Fibroblast of the aortic adventitia (primary cell): ENCODE results near the gene TDRD1. TPM values are rescaled to one million over a fixed set of nuclear protein-coding genes. Genes with fewer than 3 reads are reported as not detected.

Source experiments
- DNase-seq: peaks from one replicate; pipeline ENCODE4 v3.0.0-alpha.2; 2010; ENCODE audit warnings: low read depth
- H3K4me3 ChIP-seq: 2 replicates; pipeline ENCODE4 v1.5.1; 2011; ENCODE audit warnings: low read depth, mild to moderate bottlenecking, control low read depth, low read length, moderate library complexity
- CTCF ChIP-seq: IDR thresholded peaks from 2 replicates; pipeline ENCODE4 v1.5.1; 2011; ENCODE audit warnings: mild to moderate bottlenecking, low read length, control low read depth, inconsistent platforms; ENCODE audit not compliant: insufficient read depth
- total RNA-seq: library from RNA; depleted of rRNA; stranded (reverse); fragments of >200 nt; gene quantifications from 2 replicates; pipeline ENCODE4 v1.2.3, GENCODE V29; 2012; ENCODE audit warnings: low replicate concordance

TDRD1 gene
- total RNA-seq, 1 donor = 0.45 TPM

GRCh38 chr10:114261076-114261475 lies 81.9 kb downstream of the TDRD1 start:
- H3K4me3 ChIP-seq = no peak overlapping the region

GRCh38 chr10:114262496-114262895 lies 83.3 kb downstream of the TDRD1 start:
- no peak overlapping the region for H3K4me3 ChIP-seq
- DNase-seq = no peak
- TF ChIP-seq CTCF = no peak

More at GRCh38 chr10:114261076-114261475, 81.9 kb downstream of the TDRD1 start:
- DNase-seq = peak; percentile 70
- no peak for TF ChIP-seq CTCF

- peak; percentile 42 for DNase-seq
- H3K4me3 ChIP-seq = no peak overlapping the region
- no peak for TF ChIP-seq CTCF
Measured at GRCh38 chr10:114265392-114266053, 86.4 kb downstream of the TDRD1 start.

- DNase-seq = peak; percentile 84
- TF ChIP-seq CTCF = no peak
- no peak overlapping the region for H3K4me3 ChIP-seq
Measured at GRCh38 chr10:114266521-114266920, 87.4 kb downstream of the TDRD1 start.

- no peak for TF ChIP-seq CTCF
- H3K4me3 ChIP-seq = no peak overlapping the region
- DNase-seq = no peak
Measured at GRCh38 chr10:114271075-114271778, 92.1 kb downstream of the TDRD1 start.

GRCh38 chr10:114271779-114272167 lies 92.6 kb downstream of the TDRD1 start:
- H3K4me3 ChIP-seq = no peak overlapping the region
- no peak for TF ChIP-seq CTCF
- DNase-seq = peak; percentile 94
